CD4-positive, alpha-beta T cell (primary cell): Measurements from ENCODE around the gene PIGA. TPM values are rescaled to one million over a fixed set of nuclear protein-coding genes. Genes with fewer than 3 reads are reported as not detected.

Experiments used
- ATAC-seq: fragments of 200-7000 bp; cut with Tn5 transposase; one replicate; pipeline ENCODE4 v1.10.0; 2022; ENCODE audit warnings: mild to moderate bottlenecking; ENCODE audit not compliant: poor library complexity
- CTCF ChIA-PET: fragments of 350-600 bp; sonication (Branson Sonifier 250); formaldehyde crosslinking; loops from one replicate; lab custom pipeline; 2021; ENCODE audit warnings: antibody characterized with exemption, inconsistent platforms; lab: Charles Lee
- POLR2A ChIA-PET: fragments of 350-600 bp; sonication (Branson Sonifier 250); formaldehyde crosslinking; loops from one replicate; lab custom pipeline; 2021; ENCODE audit warnings: antibody characterized with exemption, inconsistent platforms; lab: Charles Lee
- DNase-seq, 14 experiments: peaks; one replicate each; pipeline ENCODE4 v3.0.0-alpha.2; 2013 to 2020; ENCODE audit warnings: mixed read lengths in 2 of 14
- H3K27ac ChIP-seq, 2 donors: one replicate each; pipeline versions ENCODE4 v1.5.1 to v1.7.0; 2013; ENCODE audit warnings: low read length in 2 of 2, low read depth in 1 of 2, mild to moderate bottlenecking in 1 of 2
- H3K27me3 ChIP-seq, 2 experiments: 1 replicate in 1 of 2; 2 replicates in 1 of 2; pipeline versions ENCODE4 v1.6.1 to v1.7.0; 2013; ENCODE audit warnings: low read length in 2 of 2, control low read depth in 1 of 2, mild to moderate bottlenecking in 1 of 2, moderate library complexity in 1 of 2; ENCODE audit not compliant: insufficient read depth in 2 of 2, control insufficient read depth in 1 of 2
- H3K36me3 ChIP-seq: one replicate; pipeline ENCODE4 v1.6.1; 2013; ENCODE audit warnings: low read length, control low read depth; ENCODE audit not compliant: insufficient read depth
- H3K4me1 ChIP-seq: one replicate; pipeline ENCODE4 v1.6.1; 2013; ENCODE audit warnings: low read length, control low read depth; ENCODE audit not compliant: insufficient read depth
- H3K4me3 ChIP-seq: one replicate; pipeline ENCODE4 v1.5.1; 2013; ENCODE audit warnings: mild to moderate bottlenecking, low read length, moderate library complexity
- H3K9me3 ChIP-seq, 2 experiments: 1 replicate in 1 of 2; 2 replicates in 1 of 2; pipeline versions ENCODE4 v1.6.1 to v1.7.0; 2013; ENCODE audit warnings: low read length in 2 of 2, mild to moderate bottlenecking in 2 of 2, control low read depth in 1 of 2, moderate library complexity in 1 of 2; ENCODE audit not compliant: control insufficient read depth in 1 of 2, insufficient read depth in 1 of 2
- H3K27ac Mint-ChIP-seq: one replicate; pipeline ENCODE4 v1.8.0; 2020; ENCODE audit warnings: mixed read lengths
- H3K27me3 Mint-ChIP-seq: one replicate; pipeline ENCODE4 v1.8.0; 2021; ENCODE audit warnings: mixed read lengths
- H3K36me3 Mint-ChIP-seq: one replicate; pipeline ENCODE4 v1.8.0; 2021; ENCODE audit warnings: low read depth, mixed read lengths
- H3K4me1 Mint-ChIP-seq: one replicate; pipeline ENCODE4 v1.8.0; 2021; ENCODE audit warnings: low read depth, mixed read lengths
- H3K4me3 Mint-ChIP-seq: one replicate; pipeline ENCODE4 v1.8.0; 2020; ENCODE audit warnings: mild to moderate bottlenecking, mixed read lengths
- H3K9me3 Mint-ChIP-seq: one replicate; pipeline ENCODE4 v1.8.0; 2020; ENCODE audit warnings: mixed read lengths
- intact Hi-C, 2 experiments: fragments of 100-400 bp; cut with DNase I in 1 of 2; cut with micrococcal nuclease in 1 of 2; formaldehyde crosslinking; loops; one replicate each; pipeline versions ENCODE4 v1.15.1 to v1.9.0; 2023 to 2025; cut with DNase I, micrococcal nuclease
- total RNA-seq, 174 experiments: library from RNA in 2 of 174; stranded (reverse) in 2 of 174; gene quantifications; one replicate each; pipeline ENCODE4 v1.2.3 and lab custom pipeline; 2021 to 2026
- TF ChIP-seq, protein P1 (sequence below): fragments of 200-600 bp; IDR thresholded peaks from one replicate; pipeline ENCODE4 v1.8.0; 2022; ENCODE audit warnings: antibody characterized with exemption, mild to moderate bottlenecking

The PIGA gene
- total RNA-seq, 2 experiments from 2014 or later: 130 to 134 TPM

GRCh38 chrX:15376956-15377355, 41.6 kb upstream of the PIGA start:
- no peaks in the 10 kb centered on the region for H3K36me3 ChIP-seq
- no peak overlapping the region for H3K4me3 ChIP-seq
- H3K4me1 Mint-ChIP-seq: no peaks in the 10 kb centered on the region
- H3K27me3 Mint-ChIP-seq: peaks cover 7% of the 10 kb centered on the region
- POLR2A ChIA-PET: no interaction called here
- no peak for DNase-seq
- H3K27ac Mint-ChIP-seq: no peak overlapping the region
- H3K4me3 Mint-ChIP-seq: no peak overlapping the region
- H3K36me3 Mint-ChIP-seq: no peaks in the 10 kb centered on the region
- no peaks in the 10 kb centered on the region for H3K9me3 Mint-ChIP-seq
- CTCF ChIA-PET: no interaction called here
- intact Hi-C loops: no loop called here
- TF ChIP-seq, protein P1, sequence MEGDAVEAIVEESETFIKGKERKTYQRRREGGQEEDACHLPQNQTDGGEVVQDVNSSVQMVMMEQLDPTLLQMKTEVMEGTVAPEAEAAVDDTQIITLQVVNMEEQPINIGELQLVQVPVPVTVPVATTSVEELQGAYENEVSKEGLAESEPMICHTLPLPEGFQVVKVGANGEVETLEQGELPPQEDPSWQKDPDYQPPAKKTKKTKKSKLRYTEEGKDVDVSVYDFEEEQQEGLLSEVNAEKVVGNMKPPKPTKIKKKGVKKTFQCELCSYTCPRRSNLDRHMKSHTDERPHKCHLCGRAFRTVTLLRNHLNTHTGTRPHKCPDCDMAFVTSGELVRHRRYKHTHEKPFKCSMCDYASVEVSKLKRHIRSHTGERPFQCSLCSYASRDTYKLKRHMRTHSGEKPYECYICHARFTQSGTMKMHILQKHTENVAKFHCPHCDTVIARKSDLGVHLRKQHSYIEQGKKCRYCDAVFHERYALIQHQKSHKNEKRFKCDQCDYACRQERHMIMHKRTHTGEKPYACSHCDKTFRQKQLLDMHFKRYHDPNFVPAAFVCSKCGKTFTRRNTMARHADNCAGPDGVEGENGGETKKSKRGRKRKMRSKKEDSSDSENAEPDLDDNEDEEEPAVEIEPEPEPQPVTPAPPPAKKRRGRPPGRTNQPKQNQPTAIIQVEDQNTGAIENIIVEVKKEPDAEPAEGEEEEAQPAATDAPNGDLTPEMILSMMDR: no peak
- no peaks in the 10 kb centered on the region for H3K27me3 ChIP-seq
- ATAC-seq: no peak
- no peaks in the 10 kb centered on the region for H3K9me3 ChIP-seq
- H3K4me1 ChIP-seq: no peaks in the 10 kb centered on the region
- no peak overlapping the region for H3K27ac ChIP-seq

DNA sequence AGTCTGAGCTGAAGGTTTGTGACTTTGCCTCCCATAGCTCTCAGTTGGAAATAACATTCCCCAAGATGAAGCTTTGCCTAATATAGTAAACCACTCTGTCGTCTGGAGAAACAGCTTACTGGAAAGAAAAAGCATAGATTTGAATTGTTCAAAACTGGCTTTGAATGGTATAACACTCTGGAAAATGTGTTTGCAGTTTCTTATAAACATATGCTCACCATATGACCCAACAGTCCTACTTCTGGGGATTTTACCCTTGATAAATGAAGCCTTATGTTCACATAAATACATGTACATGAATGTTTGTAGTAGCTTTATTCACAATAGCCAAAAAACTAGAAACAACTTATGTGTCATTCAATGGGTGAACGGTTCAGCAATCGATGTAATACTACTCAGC, 38.7 kb upstream of the PIGA start:
- POLR2A ChIA-PET: no interaction called here
- no peaks in the 10 kb centered on the region for H3K4me1 Mint-ChIP-seq
- H3K27me3 Mint-ChIP-seq: peaks cover 4% of the 10 kb centered on the region
- TF ChIP-seq, protein P1: no peak
- H3K27ac Mint-ChIP-seq: no peak overlapping the region
- no peak overlapping the region for H3K4me3 Mint-ChIP-seq
- no peaks in the 10 kb centered on the region for H3K9me3 ChIP-seq
- ATAC-seq (no peak), DNase-seq (no peak)
- no peaks in the 10 kb centered on the region for H3K27me3 ChIP-seq
- no peaks in the 10 kb centered on the region for H3K9me3 Mint-ChIP-seq
- H3K4me3 ChIP-seq: no peak overlapping the region
- no peaks in the 10 kb centered on the region for H3K36me3 Mint-ChIP-seq
- CTCF ChIA-PET: no interaction called here
- no peaks in the 10 kb centered on the region for H3K36me3 ChIP-seq
- intact Hi-C loops: no loop called here
- no peak overlapping the region for H3K27ac ChIP-seq
- H3K4me1 ChIP-seq: no peaks in the 10 kb centered on the region

DNA sequence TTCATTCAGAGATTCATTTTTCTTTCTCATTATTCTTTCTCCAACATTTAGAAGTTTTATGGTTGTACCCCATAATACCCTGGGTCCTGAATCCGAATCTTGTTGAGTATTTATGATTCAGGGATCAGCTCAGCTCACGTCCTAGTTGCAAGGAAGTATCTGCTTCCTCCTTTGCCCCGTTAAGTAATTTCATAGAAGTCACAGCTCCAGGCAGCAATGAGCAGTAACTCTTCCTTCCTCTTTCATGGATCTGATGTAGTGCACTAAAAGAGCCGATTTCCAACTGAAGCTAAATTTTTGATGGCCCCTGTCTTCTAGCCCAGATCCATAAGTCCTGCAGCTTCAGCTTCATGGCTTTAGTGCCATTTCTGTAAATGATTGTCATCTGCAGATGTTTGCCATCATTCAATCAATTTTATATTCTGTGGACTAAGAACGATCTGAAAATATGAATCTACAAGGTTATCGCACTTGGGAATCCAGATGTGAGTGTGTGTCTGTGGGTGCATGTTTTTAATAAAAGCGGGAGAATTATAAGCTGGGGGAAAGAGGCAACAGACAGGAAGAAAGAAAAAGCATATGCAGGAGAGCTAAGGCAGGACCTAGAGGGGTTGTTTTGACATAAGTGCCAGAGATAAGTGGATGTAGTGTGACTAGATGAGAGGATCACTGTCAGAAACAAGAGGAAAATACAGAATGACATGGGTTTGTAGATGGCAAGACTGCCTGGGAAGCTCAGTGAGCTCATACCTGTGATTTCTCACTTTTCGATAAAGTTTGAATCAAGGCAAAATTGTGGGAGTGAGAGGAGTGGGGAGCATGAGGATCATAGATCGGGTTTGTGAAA, 31.4 kb upstream of the PIGA start:
- no peak overlapping the region for H3K4me3 ChIP-seq
- CTCF ChIA-PET: interaction anchor here (0.6 to 1.1 kb wide), 2 partner anchors 9 to 1542 kb away, joined by 4 read pairs; no protein-coding TSS in a partner anchor
- no peaks in the 10 kb centered on the region for H3K36me3 Mint-ChIP-seq
- ATAC-seq: no peak
- no peak overlapping the region for H3K27ac Mint-ChIP-seq
- no peaks in the 10 kb centered on the region for H3K36me3 ChIP-seq
- no peak overlapping the region for H3K27ac ChIP-seq
- peaks cover 3% of the 10 kb centered on the region for H3K27me3 Mint-ChIP-seq
- H3K9me3 ChIP-seq: no peaks in the 10 kb centered on the region
- intact Hi-C loops: no loop called here
- DNase-seq: peak in 2 of 14 experiments; percentile 8 to 15
- no peaks in the 10 kb centered on the region for H3K4me1 Mint-ChIP-seq
- H3K4me1 ChIP-seq: no peaks in the 10 kb centered on the region
- H3K27me3 ChIP-seq: peaks cover 2 to 6% of the 10 kb centered on the region in 2 experiments
- H3K4me3 Mint-ChIP-seq: no peak overlapping the region
- TF ChIP-seq, protein P1: no peak
- POLR2A ChIA-PET: no interaction called here
- H3K9me3 Mint-ChIP-seq: no peaks in the 10 kb centered on the region
